SKM-1 treated with dmso at 0.1 percent for 144 hours (cell line): ENCODE results near the gene TMTC2.

Experiments used
- DNase-seq: peaks from one replicate; lab custom pipeline; 2025; ENCODE audit not compliant: unreplicated experiment; lab: John Stamatoyannopoulos, UW

Gene TMTC2

DNA sequence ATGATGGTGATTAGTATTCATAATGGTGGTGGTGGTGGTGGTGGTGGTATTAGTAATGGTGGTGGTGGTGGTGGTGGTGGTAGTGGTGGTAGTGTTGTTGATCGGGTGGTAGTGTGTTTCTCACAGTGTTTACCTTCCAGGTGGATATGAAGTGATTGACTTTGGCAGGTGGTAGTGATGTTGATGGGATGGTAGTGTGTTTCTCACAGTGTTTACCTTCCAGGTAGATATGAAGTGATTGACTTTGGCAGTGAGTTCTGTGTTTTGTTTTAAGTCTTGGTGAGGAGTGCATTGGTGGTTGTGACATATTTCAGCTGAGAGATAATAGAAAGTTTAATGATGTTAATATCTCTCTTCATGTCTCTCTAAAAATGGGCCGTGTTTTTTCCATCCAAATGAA lies 189.4 kb downstream of the TMTC2 start:
- DNase-seq, result no peak

DNA sequence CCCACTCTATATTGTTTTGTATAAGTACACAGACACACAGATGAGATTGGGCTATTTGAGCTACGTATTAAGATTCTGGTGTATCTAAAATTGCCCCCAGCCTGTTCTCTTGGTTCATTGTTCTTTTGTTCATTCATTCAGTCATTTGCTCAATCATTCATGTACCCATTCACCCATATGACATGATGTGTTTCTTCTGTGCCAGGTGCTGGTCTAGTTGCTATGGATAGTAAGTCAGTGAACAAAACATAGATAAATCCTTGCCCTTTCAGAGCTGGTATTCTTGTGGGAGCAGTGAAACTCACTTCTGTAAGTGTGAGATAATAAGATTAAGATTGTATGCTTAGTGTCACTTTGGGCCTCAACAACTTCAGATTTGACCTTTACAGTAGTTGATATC lies 191.3 kb downstream of the TMTC2 start:
- DNase-seq, result no peak

DNA sequence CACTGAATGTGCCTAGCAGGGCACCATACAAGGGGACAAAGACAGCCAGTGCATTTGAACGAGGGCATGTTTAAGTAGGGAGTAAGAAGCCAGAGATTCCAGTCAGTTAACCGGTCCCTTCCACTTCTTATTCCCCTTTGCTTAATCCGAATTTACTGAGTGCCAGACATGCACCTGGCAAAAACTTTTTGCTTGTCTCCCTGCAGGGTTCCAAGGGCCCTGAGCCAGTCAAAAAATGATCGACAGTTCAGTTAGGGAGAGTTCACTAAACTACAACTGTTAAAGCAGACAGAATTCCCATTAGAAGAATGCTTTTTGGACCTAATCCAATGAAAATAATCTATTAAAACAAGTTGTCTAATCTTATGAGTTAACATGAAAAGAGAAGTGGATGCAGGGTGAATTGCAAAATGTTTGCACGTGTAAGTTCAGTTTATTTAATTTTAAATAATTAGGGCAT lies 193.8 kb downstream of the TMTC2 start:
- DNase-seq, result no peak

DNA sequence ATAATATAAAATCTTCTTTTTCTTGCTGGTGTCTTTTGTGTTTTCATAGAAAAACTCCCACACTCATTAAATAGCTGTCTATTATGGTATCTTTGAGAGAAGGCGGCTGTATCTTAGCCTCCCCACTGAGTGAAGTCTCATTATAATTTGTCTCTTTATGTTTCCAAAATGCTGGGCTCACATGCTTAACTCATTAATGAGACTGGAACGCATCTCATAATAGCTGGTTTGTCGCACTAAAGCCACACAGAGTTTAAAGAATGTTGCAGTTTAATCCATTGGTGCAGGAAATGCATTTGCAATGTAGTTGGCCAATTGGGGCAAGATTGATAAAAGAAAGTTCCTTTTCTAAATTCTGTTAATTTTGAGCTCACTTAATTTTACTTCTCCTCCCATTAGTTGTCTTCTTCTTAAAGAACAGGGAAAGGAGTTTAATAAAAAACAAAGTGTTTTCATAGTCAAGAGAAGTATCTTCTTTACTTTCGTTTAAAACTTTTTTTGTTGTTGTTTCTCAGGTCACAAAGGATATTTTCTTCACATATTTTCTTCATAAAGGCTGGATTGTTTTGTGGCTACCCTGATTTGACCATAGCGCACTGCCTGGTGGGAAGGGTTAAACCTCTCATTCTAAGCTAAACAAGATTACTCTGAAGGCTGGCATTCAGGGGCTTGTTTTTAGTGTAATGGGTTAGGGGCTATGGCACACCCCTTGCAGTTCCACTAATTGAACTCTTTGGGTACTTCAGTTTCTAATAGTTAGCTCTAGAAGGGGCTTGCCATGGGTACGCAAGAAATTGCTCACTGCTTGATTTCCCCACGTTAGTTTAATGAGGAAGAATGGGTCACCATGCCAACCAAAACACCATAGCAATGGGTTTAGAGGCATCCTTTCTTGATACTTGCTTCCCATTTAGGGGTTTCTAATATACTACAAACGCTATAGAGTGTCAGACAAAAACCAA lies 197.0 kb downstream of the TMTC2 start:
- DNase-seq, result no peak

DNA sequence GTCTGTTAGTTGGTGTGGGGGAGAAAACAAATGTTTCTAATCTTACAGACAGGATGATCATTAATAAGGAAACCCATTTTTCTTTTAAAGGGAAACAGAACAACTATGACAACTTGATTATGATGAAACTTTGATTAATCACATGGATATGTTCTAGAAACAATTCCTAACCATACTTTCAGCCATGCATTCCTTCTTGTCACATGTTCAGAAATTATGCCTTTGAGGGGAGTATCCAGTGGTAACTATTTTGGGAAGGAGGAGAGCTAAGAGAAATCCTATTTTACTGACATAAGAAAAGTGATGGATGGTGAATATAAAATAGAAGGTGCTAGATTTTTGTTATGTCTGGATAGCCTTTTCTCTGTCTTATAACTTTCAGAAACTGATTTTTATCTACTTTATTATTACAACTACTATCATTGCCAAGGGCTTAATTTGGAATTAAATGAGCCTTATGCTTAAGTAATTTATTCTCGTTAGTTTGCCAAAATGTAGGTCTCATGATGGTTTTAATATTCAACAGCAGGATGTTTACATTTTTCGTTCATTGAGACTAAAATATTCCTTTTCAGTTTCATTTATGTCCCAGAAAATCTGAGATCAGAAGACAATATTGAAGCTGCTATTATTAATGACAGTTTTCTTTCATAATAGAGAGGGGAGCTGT lies 200.1 kb downstream of the TMTC2 start:
- no peak for DNase-seq

DNA sequence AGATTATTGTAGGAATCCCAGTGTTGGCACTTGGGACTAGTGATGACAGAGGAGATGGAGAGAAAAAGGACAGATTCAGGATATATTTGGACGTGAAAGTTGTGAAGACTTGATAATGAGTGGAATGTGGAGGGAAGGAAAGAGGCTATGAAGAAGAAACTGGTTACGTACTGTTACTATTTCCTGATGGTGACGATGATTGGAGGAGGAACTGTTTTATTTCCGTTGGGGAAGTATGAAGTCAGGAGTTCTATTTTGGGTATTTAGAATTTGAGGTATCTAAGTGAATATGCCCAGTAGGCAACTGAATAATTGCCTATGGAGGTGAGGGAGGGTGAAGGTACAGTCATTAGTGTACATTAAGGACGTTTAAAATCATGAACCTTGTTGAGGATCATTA lies 207.2 kb downstream of the TMTC2 start:
- DNase-seq, result no peak

DNA sequence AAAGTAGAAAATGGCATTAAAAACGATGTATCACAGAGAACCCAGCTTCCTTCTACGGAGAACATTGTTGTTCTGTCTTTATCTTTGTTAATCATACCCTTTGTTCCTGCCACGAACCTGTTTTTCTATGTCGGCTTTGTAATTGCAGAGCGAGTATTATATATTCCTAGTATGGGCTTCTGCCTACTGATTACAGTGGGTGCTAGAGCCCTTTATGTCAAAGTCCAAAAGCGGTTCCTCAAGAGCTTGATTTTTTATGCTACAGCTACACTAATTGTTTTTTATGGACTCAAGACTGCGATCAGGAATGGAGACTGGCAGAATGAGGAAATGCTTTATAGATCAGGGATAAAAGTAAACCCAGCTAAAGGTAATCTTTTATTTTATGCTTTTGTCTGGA lies 209.6 kb downstream of the TMTC2 start:
- DNase-seq, result no peak

DNA sequence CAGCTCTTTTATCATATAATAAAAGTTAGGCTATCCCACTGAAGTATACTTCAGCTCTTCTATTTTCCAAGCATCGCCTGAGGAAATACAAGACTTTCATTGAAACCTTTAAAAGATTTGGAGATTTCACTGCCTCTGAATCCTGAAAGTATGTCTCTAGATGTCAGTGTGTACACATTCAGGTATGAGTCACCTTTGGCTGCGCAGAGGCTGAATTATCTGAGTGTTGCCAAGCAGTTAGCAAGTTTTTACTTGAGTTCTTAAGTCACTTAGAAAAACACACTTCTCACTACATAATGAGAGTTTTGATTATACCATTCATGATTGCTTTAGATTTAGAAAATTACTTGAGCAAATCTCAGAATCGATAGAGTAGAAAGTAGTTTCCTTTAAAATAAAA lies 210.3 kb downstream of the TMTC2 start:
- no peak for DNase-seq

DNA sequence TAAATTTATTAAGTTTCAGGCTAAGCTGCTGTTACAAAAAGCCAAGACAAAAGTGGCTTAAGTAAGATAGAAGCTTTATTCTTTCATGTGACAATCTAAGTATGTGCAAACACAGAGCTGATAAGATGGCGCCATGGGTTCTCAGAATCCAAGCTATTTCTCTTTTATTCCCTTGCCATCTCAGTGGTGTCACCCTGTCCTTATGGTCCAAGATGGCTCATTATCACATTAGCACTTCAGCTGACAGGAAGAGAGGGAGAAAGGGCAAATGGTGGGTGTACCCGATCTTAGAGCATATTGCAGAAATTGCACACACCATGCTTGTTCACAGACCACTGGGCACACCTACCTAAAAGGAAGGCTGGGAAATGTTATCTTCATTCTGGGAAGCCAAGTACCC lies 211.7 kb downstream of the TMTC2 start:
- no peak for DNase-seq

DNA sequence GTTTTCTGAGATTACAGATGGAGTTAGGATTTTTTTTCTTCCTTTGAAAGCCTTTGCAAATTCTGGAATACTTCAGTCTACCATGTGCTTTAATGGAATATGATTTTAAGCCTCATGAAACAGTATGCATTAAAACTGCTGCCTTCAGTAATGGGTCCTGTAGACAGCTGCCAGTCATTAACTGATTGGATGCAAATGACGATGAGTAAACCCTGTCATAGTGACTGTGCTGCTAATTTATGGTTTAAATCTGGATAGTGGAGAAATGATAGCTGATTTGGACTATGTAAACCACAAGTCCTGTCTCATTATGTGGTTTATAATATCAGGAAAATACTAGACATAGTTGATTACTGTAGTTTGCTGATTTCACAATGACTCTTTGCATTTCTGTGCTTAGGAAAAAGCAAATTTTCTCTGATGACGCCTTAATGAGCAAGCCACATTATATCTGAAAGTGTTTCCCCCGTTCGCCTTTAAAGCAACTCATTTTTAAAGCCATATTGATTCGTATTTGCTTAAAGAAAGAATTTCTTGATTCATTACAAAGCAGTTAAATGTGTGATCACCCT lies 217.6 kb downstream of the TMTC2 start:
- no peak for DNase-seq

DNA sequence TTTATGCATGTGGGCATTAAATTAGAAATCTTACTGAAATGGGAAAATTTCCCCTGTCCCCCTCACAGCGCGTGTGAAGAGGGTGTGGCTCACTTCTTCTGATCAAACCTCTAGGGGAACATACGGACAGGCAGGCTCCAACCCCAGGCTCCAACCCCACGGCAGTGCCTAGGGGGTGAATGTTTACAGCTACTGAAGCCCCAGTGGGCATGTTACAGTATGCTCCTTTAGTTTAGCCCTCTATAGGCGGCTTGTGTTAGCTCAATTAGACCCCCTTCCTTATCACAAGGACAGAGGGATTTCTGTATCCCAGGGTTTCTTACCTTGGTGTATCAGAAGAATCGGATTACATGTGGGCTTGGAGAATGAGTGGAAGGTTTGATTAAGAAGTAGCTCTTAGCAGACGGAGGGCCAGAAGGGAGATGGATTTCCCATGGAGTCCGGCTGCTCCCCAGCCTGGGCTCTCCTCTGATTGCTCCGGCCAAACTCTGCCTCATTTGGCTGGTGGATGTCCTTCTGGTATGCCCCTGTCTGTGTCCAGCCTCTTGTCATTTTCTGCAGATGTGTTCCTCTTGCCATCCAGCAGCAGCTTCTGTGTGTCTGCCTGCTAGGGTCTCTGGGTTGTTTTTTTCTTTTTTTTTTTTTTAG lies 223.7 kb downstream of the TMTC2 start:
- no peak for DNase-seq

DNA sequence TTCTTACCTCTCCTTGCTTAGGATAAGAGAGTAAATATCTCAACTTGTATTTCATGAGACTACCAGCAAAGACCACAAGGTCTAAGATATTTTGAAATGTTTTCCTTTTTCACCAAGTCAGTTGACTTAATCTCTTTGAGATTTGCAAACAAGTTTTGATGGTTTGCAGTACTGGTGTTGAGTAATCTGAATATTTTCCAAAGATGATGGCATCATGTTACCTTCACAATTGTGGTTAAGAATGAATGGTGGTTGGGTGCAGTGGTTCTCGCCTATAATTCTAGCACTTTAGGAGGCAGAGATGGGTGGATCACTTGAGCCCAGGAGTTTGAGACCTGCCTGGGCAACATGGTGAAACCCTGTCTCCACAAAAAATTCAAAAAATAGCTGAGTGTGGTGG lies 225.7 kb downstream of the TMTC2 start:
- DNase-seq, result no peak

DNA sequence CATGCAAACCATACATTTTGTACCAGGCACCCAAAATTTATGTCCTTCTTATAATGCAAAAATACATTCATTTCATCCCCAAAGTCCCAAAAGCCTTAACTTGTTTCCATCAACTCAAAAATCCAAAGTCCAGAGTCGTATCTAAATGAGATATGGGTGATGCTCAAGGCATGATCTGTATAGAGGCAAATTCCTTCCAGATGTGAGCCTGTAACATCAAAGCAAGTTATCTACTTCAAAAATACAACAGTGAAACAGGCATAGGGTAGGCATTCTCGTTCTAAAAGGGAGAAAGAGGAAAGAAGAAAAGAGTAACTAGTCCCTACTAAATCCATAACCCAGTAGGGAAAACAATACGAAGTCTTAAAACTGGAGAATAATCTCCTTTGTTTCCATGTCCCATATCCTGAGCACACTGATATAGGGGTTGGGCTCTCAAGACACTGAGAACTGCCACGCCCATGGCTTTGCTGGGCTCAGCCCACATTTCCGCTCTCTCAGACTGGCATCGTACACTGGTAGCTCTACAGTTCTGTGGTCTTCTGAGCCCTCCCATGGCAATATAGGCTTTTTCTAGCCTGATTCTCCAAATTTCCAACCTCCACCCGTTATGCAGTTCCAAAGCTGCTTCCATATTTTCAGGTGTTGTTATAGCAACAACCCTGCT lies 232.8 kb downstream of the TMTC2 start:
- no peak for DNase-seq

DNA sequence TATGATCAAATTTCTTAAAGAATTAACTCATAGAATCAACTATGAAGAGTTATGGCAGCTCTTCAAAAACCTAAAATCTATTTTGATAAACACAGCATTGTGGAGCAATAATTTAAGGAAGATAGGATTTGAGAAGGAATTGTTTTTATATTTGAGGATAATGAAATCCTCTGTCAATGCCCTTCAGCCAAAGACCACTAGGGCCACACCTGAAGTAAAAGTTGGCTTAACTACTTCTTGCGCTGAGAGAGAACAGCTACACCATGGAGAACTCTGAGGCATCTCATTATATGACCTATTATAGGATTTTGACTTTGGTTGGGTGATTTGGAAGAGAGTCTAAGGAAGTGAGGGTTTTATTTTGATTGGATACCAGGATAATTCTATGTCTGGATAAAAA lies 237.2 kb downstream of the TMTC2 start:
- no peak for DNase-seq

DNA sequence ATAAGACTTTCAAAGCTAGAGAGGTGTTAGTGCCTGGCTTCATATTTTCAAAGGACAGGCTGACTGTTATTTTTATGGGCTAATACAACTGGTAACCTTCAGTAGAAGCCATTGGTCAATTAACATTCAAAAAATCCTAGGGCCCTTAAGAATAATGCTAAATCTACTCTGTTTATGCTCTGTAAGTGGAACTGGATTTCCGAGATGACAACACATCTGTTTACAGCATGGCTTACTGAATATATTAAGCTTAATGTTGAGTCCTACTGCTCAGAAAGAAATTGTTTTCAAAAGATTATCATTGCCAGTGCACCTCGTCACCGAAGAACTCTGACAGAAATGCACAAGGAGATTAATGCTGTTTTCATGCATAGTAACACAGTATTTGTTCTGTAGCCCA lies 239.9 kb downstream of the TMTC2 start:
- no peak for DNase-seq

DNA sequence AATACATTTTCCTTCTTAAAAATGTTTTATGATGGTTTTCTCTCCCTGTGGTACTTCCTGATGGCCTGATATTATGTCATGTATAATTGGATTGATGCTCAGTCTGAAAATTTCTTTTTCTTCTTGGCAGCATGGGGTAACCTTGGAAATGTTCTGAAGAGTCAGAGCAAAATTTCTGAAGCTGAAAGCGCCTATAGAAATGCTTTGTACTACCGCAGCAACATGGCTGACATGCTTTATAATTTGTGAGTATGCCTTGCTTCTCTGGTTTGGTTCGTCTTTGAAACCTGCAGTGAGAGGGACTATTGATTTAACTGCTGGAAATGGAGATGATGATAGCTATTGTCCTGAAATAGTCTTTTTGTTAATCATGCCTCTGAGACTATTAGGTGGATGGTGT lies 243.6 kb downstream of the TMTC2 start:
- no peak for DNase-seq

DNA sequence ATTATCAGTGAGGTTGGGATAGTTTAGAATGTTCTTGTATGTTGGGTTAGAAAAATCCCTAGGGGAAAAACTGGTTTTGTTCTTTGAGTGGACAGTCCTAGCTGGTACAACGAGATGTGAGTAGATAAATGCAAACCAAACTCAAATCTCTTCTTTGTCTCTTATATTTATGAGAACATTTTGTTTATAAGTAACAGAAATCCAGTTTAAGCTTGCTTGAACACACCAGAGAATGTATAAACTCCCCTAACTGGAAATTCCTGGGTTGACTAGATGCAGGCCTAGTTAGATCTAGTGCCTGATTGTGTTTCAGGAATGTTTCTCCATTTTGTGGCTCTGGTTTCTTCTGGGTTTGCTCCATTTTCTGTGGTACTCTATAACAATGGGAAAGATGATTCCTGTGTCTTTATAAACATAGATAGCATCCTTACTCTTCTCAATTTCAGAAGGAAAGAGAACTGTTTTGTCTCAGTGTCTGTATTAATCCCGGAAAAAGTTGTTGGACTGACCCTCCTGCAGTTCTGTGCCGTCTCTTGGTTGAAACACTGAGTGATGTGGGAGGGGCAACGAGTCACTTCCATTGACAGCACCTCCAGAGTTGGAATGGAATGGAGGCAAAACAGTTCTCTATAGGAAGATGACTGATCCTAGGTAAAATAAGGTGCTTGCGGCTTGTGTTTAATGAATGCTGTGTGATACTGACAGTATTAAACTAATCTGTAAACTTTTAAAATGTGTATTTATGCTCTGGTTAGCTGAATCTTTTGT lies 244.8 kb downstream of the TMTC2 start:
- DNase-seq, result no peak

DNA sequence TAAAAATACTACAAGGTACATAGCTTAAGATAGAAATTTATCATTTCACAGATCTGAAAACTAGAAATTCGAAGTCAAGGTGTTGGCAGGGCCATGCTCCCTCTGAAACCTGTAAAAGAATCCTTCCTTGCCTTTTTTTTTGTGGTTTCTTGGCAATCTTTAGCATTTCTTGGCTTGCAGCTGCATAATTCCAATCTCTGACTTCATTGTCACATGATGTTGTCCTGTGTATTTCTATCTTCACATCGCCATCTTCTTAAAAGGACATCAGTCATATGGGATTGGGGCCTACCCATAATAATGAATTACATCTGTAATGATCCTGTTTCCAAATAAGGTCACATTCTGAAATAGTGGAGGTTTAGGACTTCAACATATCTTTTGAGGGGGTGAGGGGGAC lies 250.4 kb downstream of the TMTC2 start:
- no peak for DNase-seq

DNA sequence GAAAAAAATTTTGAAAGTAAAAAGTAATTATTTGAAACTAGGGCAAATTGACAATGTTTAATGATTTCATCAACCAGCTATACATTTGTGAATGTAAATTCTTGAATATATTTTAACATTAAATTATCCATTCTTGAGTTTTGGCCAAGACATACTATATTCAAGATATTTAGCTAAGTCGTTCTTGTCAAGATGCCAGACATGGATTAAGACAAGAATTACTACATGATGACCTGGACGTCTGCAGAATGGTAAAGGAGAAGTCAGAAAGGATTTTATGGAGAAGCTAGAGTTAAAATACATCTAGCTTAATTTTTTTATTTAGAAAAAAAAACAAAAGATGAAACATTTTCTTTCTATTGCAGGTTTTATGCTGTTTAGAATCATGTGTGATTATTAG lies 255.8 kb downstream of the TMTC2 start:
- no peak for DNase-seq

DNA sequence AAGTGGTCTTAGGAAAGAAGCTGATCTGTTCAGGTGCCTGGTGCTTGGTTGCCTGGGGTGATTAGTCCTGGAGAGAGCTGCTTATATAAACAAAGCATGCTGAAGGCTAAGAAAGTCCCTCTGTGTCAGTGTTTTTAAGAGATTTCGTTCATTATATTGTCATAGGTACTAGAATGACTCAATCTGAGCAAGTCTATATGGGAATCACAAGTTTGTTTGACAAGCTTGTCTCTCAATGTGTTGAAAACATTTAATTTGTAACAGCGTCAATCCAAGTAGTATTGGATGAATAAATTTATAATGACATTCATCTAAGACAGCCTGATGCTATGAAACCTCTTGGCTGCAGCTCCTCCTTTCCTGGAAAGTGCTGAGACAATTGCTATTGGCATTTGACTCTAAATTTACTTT lies 256.3 kb downstream of the TMTC2 start:
- no peak for DNase-seq
